Activated naive CD4-positive, alpha-beta T cell treated with anti-CD3 and anti-CD28 coated beads for 36 hours (primary cell): ENCODE results near the gene ETFA. TPM values are rescaled to one million over a fixed set of nuclear protein-coding genes. Genes with fewer than 3 reads are reported as not detected.

Experiments used
- CTCF ChIA-PET: fragments of 350-600 bp; sonication (Branson Sonifier 250); formaldehyde crosslinking; loops from one replicate; lab custom pipeline; 2021; ENCODE audit warnings: antibody characterized with exemption; lab: Charles Lee
- DNase-seq: peaks from one replicate; pipeline ENCODE4 v3.0.0-alpha.2; 2020
- H3K27ac Mint-ChIP-seq: one replicate; pipeline ENCODE4 v1.8.0; 2021; ENCODE audit warnings: mild to moderate bottlenecking, mixed read lengths
- H3K27me3 Mint-ChIP-seq: one replicate; pipeline ENCODE4 v1.8.0; 2021; ENCODE audit warnings: low read depth, mixed read lengths
- H3K36me3 Mint-ChIP-seq: one replicate; pipeline ENCODE4 v1.8.0; 2021; ENCODE audit warnings: low read depth, mixed read lengths
- H3K4me1 Mint-ChIP-seq: one replicate; pipeline ENCODE4 v1.8.0; 2021; ENCODE audit warnings: low read depth, mixed read lengths
- H3K4me3 Mint-ChIP-seq: one replicate; pipeline ENCODE4 v1.8.0; 2021; ENCODE audit warnings: mild to moderate bottlenecking, moderate library complexity, mixed read lengths
- H3K9me3 Mint-ChIP-seq: one replicate; pipeline ENCODE4 v1.8.0; 2021; ENCODE audit warnings: mixed read lengths
- intact Hi-C: fragments of 100-400 bp; cut with micrococcal nuclease; formaldehyde crosslinking; loops from one replicate; pipeline ENCODE4 v1.15.1; 2023
- total RNA-seq, 2 experiments: library from RNA; stranded (reverse); gene quantifications; one replicate each; pipeline ENCODE4 v1.2.3, GENCODE V29; 2021

The ETFA gene
- total RNA-seq, 2 experiments from 2014 or later: 158 to 166 TPM

DNA sequence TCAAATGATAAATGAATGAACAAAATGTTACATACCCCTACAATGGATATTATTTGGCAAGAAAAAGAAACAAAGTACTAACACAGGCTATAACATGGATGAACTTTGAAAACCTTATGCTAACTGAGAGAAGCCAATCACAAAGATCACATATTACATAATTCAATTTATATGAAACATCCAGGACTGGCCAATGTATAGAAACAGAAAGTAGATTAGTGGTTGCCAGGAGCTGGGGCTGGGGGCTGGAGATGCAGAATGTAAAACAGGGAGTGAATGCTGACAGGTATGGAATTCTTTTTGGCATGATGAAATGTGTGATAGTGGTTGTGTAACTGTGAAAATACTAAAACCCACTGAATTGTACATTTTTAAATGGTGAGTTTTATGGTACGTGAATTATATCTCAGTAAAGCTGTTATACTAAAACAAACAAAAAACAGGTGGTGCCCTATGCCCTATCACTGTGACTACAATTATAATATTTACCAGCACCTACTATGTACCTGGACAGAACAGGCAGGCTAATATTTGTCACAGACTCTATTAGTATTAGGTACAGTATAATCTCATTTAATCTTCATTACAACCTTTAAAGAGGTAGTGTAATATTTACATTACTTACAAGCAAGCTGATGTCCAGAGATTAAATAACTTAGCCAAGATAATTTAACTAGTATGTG lies 90.0 kb downstream of the ETFA start:
- H3K36me3 Mint-ChIP-seq: peaks cover 32% of the 10 kb centered on the region
- H3K4me3 Mint-ChIP-seq: no peak overlapping the region
- intact Hi-C loops: no loop called here
- CTCF ChIA-PET: no interaction called here
- no peak overlapping the region for H3K27ac Mint-ChIP-seq
- DNase-seq: no peak
- H3K9me3 Mint-ChIP-seq: no peaks in the 10 kb centered on the region
- H3K27me3 Mint-ChIP-seq: no peaks in the 10 kb centered on the region
- peaks cover 2% of the 10 kb centered on the region for H3K4me1 Mint-ChIP-seq

GRCh38 chr15:76217882-76218217 lies 93.4 kb downstream of the ETFA start:
- intact Hi-C loops: no loop called here
- peaks cover 2% of the 10 kb centered on the region for H3K4me1 Mint-ChIP-seq
- no peak for DNase-seq
- H3K9me3 Mint-ChIP-seq: no peaks in the 10 kb centered on the region
- H3K4me3 Mint-ChIP-seq: no peak overlapping the region
- no peaks in the 10 kb centered on the region for H3K27me3 Mint-ChIP-seq
- H3K27ac Mint-ChIP-seq: no peak overlapping the region
- CTCF ChIA-PET: no interaction called here
- H3K36me3 Mint-ChIP-seq: peaks cover 27% of the 10 kb centered on the region

GRCh38 chr15:76217029-76217881 lies 94.0 kb downstream of the ETFA start:
- H3K9me3 Mint-ChIP-seq: no peaks in the 10 kb centered on the region
- H3K4me1 Mint-ChIP-seq: peaks cover 2% of the 10 kb centered on the region
- H3K4me3 Mint-ChIP-seq: no peak overlapping the region
- intact Hi-C loops: no loop called here
- no peak overlapping the region for H3K27ac Mint-ChIP-seq
- peaks cover 29% of the 10 kb centered on the region for H3K36me3 Mint-ChIP-seq
- H3K27me3 Mint-ChIP-seq: no peaks in the 10 kb centered on the region
- CTCF ChIA-PET: no interaction called here
- DNase-seq: no peak

- DNase-seq: no peak
- CTCF ChIA-PET: no interaction called here
- Mint-ChIP-seq H3K9me3 (no peaks in the 10 kb centered on the region), H3K36me3 (peaks cover 26% of the 10 kb centered on the region), H3K4me1 (no peaks in the 10 kb centered on the region), H3K4me3 (no peak overlapping the region), H3K27ac (peak overlapping the region; percentile 27), H3K27me3 (no peaks in the 10 kb centered on the region)
- intact Hi-C loops: no loop called here
Measured at GRCh38 chr15:76215634-76216033, 95.6 kb downstream of the ETFA start.

DNA sequence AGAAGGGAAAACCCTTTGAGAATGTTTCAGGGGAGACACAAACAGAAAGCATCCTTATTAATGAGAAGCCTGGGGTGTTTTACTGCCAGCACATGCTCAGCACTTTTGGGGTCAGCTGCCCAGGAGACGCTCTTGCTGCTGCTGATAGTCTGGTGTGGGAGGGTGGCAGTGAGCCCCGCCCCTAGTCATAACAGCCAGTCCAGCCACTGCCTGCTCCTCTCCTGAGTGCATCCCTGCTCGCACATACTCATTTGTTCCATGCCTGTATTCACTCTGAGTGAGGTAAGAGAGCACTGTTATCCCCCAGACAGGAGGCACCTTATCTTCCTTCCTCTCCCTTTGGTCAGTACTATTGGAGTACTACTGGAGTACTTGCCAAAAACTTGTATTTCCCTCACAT lies 101.3 kb downstream of the ETFA start:
- peaks cover 13% of the 10 kb centered on the region for H3K36me3 Mint-ChIP-seq
- no peak overlapping the region for H3K4me3 Mint-ChIP-seq
- H3K27ac Mint-ChIP-seq: no peak overlapping the region
- peaks cover 4% of the 10 kb centered on the region for H3K4me1 Mint-ChIP-seq
- no peak for DNase-seq
- CTCF ChIA-PET: no interaction called here
- no peaks in the 10 kb centered on the region for H3K27me3 Mint-ChIP-seq
- intact Hi-C loops: no loop called here
- no peaks in the 10 kb centered on the region for H3K9me3 Mint-ChIP-seq

DNA sequence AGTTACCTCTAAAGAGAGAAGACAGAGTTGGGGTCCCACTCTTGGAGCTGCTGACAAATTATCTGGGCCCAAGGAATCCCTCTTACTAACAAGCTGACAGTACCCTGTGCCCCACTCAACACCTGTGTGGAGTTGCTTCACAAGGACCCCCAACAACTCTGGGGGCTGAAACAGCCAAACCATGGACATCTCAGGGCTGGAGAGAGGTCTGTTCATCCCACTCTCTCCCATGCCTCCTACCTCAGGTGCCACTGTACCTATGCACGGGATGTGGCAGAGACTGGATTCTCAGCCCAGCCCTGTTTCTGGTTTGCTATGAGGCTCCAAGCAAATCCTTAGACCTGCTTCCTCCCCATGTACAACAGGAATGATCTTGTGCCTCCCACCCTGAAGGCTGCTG lies 101.7 kb downstream of the ETFA start:
- CTCF ChIA-PET: no interaction called here
- peaks cover 4% of the 10 kb centered on the region for H3K4me1 Mint-ChIP-seq
- no peaks in the 10 kb centered on the region for H3K9me3 Mint-ChIP-seq
- no peak overlapping the region for H3K4me3 Mint-ChIP-seq
- no peak for DNase-seq
- no peak overlapping the region for H3K27ac Mint-ChIP-seq
- intact Hi-C loops: no loop called here
- no peaks in the 10 kb centered on the region for H3K27me3 Mint-ChIP-seq
- H3K36me3 Mint-ChIP-seq: peaks cover 13% of the 10 kb centered on the region

DNA sequence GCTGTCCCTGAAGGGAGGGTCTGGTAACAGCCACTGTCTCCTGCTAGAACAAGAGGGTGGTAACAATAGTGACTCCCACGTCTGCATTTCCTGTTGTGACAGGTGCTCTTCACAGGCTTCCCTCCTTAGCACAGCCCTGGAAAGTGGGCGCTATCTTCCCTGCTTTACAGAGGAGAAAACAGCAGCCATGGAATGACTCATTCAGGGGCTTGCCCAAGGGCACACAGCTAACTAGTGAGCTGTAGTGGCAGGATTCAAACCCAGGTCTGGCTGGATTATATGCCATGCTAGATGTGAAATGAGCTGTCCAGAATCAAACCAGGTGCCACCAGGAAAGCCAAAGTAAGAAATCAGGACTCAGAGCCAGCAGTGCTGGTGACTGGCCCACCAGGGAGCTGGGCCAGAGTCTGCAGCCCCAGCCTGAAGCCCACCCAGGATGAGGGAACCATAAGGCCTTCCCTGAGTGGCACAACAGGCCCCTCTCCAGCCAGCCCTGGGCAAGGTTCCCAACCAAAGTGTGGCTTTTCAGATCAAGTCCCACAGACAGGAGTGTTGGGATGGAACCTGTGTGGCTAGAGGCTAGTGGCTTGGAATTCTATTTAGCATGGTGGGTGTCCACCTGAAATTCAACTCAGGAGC lies 102.4 kb downstream of the ETFA start:
- Mint-ChIP-seq H3K27ac (no peak overlapping the region), H3K4me1 (peaks cover 4% of the 10 kb centered on the region), H3K9me3 (no peaks in the 10 kb centered on the region), H3K36me3 (peaks cover 13% of the 10 kb centered on the region), H3K4me3 (no peak overlapping the region), H3K27me3 (no peaks in the 10 kb centered on the region)
- CTCF ChIA-PET: interaction anchor here (0.6 kb wide), 1 partner anchor 1108 kb away, joined by 3 read pairs; no protein-coding TSS in a partner anchor
- intact Hi-C loops: no loop called here
- peak; percentile 33 for DNase-seq

DNA sequence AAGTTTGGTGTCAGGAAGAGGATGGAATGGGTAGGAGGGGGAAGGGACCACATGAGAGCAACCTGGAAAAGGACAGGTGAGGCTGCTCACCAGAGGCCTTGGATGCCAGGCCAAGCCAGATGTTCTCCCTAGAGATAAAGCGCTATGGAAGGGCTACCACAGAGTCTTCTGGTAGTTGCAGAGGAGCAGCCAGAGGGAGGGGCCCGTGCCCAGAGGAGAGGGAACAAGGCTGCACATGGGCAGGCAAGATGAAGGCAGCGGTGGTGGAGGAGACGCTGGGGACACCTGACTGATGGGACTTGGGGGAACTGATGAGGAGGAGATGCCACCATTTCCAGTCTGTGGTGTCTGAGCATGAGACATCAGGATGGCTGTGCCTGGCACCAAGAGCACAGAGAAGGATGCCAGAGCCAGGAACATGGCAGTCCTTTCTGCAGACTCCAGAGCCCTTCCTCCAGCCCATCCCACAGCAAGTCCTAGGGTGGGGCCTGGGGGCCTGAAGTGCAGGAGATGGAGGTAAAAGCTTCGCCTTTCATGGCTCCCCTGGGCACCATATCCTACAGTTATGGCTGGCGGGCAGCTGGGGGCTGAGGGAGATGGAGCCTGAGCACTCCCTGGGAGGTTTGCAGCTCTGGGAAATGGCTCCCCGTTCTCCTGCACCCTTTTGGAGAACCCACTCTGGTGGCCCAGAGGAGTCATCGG lies 103.0 kb downstream of the ETFA start:
- DNase-seq: no peak
- intact Hi-C loops: no loop called here
- Mint-ChIP-seq H3K27ac (no peak overlapping the region), H3K4me3 (no peak overlapping the region), H3K4me1 (peaks cover 4% of the 10 kb centered on the region), H3K9me3 (no peaks in the 10 kb centered on the region), H3K27me3 (no peaks in the 10 kb centered on the region), H3K36me3 (peaks cover 9% of the 10 kb centered on the region)
- CTCF ChIA-PET: interaction anchor here (0.6 kb wide), 1 partner anchor 1109 kb away, joined by 3 read pairs; no protein-coding TSS in a partner anchor

- H3K27ac Mint-ChIP-seq: no peak overlapping the region
- no peaks in the 10 kb centered on the region for H3K27me3 Mint-ChIP-seq
- CTCF ChIA-PET: no interaction called here
- H3K36me3 Mint-ChIP-seq: peaks cover 5% of the 10 kb centered on the region
- H3K9me3 Mint-ChIP-seq: no peaks in the 10 kb centered on the region
- H3K4me3 Mint-ChIP-seq: no peak overlapping the region
- intact Hi-C loops: no loop called here
- no peak for DNase-seq
- H3K4me1 Mint-ChIP-seq: peaks cover 4% of the 10 kb centered on the region
Measured at GRCh38 chr15:76206325-76206976, 104.8 kb downstream of the ETFA start.

DNA sequence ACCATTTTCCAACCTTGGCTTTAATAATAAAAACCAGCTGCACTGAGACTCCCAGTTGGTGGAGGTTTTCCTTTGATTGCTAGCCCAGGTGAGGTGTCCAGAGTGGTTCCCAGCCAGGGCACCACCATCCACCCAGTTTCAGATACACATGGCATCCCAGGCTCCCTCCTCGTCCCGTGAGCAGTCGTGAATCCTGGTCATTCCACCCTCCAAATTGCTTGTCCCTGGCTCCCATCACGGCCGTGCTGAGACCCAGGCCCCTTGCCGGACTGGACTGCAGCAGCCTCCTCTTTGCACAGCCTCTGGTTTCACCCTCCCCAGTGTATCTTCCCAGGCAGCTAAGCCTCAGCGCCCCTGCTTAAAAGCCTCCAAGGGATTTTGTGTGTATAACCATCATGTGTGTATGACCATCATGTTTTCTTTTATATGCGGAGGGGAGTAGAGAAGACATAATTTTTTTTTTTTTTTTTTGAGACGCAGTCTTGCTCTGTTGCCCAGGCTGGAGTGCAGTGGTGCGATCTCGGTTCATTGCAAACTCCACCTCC lies 106.3 kb downstream of the ETFA start:
- Mint-ChIP-seq H3K36me3 (peaks cover 5% of the 10 kb centered on the region), H3K27ac (no peak overlapping the region), H3K4me3 (no peak overlapping the region), H3K4me1 (peaks cover 4% of the 10 kb centered on the region), H3K9me3 (no peaks in the 10 kb centered on the region), H3K27me3 (no peaks in the 10 kb centered on the region)
- intact Hi-C loops: no loop called here
- no peak for DNase-seq
- CTCF ChIA-PET: interaction anchor here (0.6 to 0.7 kb wide), 2 partner anchors 23 to 386 kb away, joined by 3 read pairs; no protein-coding TSS in a partner anchor

- H3K9me3 Mint-ChIP-seq: no peaks in the 10 kb centered on the region
- no peaks in the 10 kb centered on the region for H3K27me3 Mint-ChIP-seq
- peaks cover 4% of the 10 kb centered on the region for H3K4me1 Mint-ChIP-seq
- peaks cover 5% of the 10 kb centered on the region for H3K36me3 Mint-ChIP-seq
- CTCF ChIA-PET: interaction anchor here (0.7 kb wide), 1 partner anchor 24 kb away, joined by 3 read pairs; no protein-coding TSS in a partner anchor
- no peak overlapping the region for H3K27ac Mint-ChIP-seq
- DNase-seq: no peak
- intact Hi-C loops: no loop called here
- no peak overlapping the region for H3K4me3 Mint-ChIP-seq
Measured at GRCh38 chr15:76204109-76204845, 107.0 kb downstream of the ETFA start.
